Measurements from ENCODE around the gene IER3.

GRCh38 chr6:30740540-30740870 lies 3.8 kb downstream of the IER3 start:
- TF ChIP-seq TCF7L2 (IDR thresholded peaks at IDR 0.05; ENCODE audit: low read depth, low read length), result no peak
- TF ChIP-seq ZHX1 (CRISPR knock-in tag; IDR thresholded peaks at IDR 0.05; ENCODE audit: low read depth), result no peak
- no peak for TF ChIP-seq MAFG (CRISPR knock-in tag; IDR thresholded peaks at IDR 0.05)
- TF ChIP-seq REST (IDR thresholded peaks at IDR 0.05; ENCODE audit: borderline replicate concordance in 1 of 2, low read depth in 1 of 2, low read length in 2 of 2), result no peak
- no peak for TF ChIP-seq CTCF (CRISPR knock-in tag; IDR thresholded peaks at IDR 0.05)
- no peak for TF ChIP-seq ETV5 (CRISPR knock-in tag; IDR thresholded peaks at IDR 0.05; ENCODE audit: borderline replicate concordance)
- no peak for TF ChIP-seq ISL2 (CRISPR knock-in tag; IDR thresholded peaks at IDR 0.05)
- TF ChIP-seq MXI1 (IDR thresholded peaks at IDR 0.05; ENCODE audit: borderline replicate concordance, low read depth, low read length), result no peak
- no peak for TF ChIP-seq UBTF (CRISPR knock-in tag; IDR thresholded peaks at IDR 0.05)
- no peak for TF ChIP-seq ZNF446 (CRISPR knock-in tag; IDR thresholded peaks at IDR 0.05)
- TF ChIP-seq ZNF670 (CRISPR knock-in tag; IDR thresholded peaks at IDR 0.05; ENCODE audit: borderline replicate concordance), result no peak
- no peak for TF ChIP-seq ZBTB26 (CRISPR knock-in tag; IDR thresholded peaks at IDR 0.05; ENCODE audit: borderline replicate concordance)
- no peak for TF ChIP-seq ZBTB7A (CRISPR knock-in tag; IDR thresholded peaks at IDR 0.05)
- no peak; the same call in 1 of the 2 replicates for TF ChIP-seq POLR2AphosphoS5 (IDR thresholded peaks at IDR 0.05; ENCODE audit: low read depth, low read length)
